Fibroblast of lung (primary cell): ENCODE measurements around the gene HDAC6.

ENCODE experiments used
- CTCF ChIP-seq, 2 donors: IDR thresholded peaks in 1 of 2; conservative IDR thresholded peaks in 1 of 2; 1 replicate in 1 of 2; 2 replicates in 1 of 2; pipeline ENCODE4 v1.5.1; 2011 to 2012; ENCODE audit warnings: low read length in 2 of 2, control low read depth in 1 of 2, inconsistent platforms in 1 of 2, low read depth in 1 of 2, mild to moderate bottlenecking in 1 of 2
- EZH2 ChIP-seq: IDR thresholded peaks from 2 replicates; pipeline ENCODE4 v1.5.1; 2012; ENCODE audit warnings: low read length, control low read depth, mild to moderate bottlenecking; ENCODE audit errors: missing control alignments

- no peak for TF ChIP-seq CTCF (conservative IDR thresholded peaks at IDR 0.05 in 1 of 2, IDR thresholded peaks at IDR 0.05 in 1 of 2; ENCODE audit: low read depth in 1 of 2, low read length in 2 of 2)
- no peak for TF ChIP-seq EZH2
These were observed 19.1 kb upstream of the HDAC6 start for GRCh38 chrX:48782795-48783194.
